Measurements from ENCODE around the gene SLC1A2. TPM values are rescaled to one million over a fixed set of nuclear protein-coding genes. Genes with fewer than 3 reads are reported as not detected.

The SLC1A2 gene
- total and polyA plus RNA-seq, 11 donors, result 0.80 to 23.5 (median 5.2) TPM

- ATAC-seq (peak in 1 of 4 donors; percentile 61), DNase-seq (no peak)
- Histone ChIP-seq H3K9me3 (no peaks in the 10 kb centered on the region), H3K36me3 (no peaks in the 10 kb centered on the region), H3K27ac (no peak overlapping the region), H3K4me1 (no peaks in the 10 kb centered on the region), H3K27me3 (peaks cover 0 to 9% (median 0%) of the 10 kb centered on the region in 9 donors), H3K4me3 (no peak overlapping the region)
- intact Hi-C loops (cut with DNase I), result no loop called here
- 39 to 57% (median 42%) methylated on average over 6 to 7 of the region's 7 CpGs for WGBS, 4 donors
- no peak for TF ChIP-seq POLR2A (IDR thresholded peaks at IDR 0.05)
- TF ChIP-seq CTCF (IDR thresholded peaks at IDR 0.05), result peak in 10 of 12 donors; percentile 17 to 54 (median 39)
Observed at GRCh38 chr11:35404388-35404775, 15.0 kb downstream of the SLC1A2 start.

- peaks cover 0 to 8% (median 0%) of the 10 kb centered on the region in 9 donors for H3K27me3 ChIP-seq
- ATAC-seq (no peak), DNase-seq (no peak)
- no peaks in the 10 kb centered on the region for H3K9me3 ChIP-seq
- H3K36me3 ChIP-seq, result no peaks in the 10 kb centered on the region
- intact Hi-C loops (cut with DNase I), result no loop called here
- TF ChIP-seq POLR2A (IDR thresholded peaks at IDR 0.05) (no peak), CTCF (IDR thresholded peaks at IDR 0.05) (no peak)
- no peak overlapping the region for H3K4me3 ChIP-seq
- no peak overlapping the region for H3K27ac ChIP-seq
- no peaks in the 10 kb centered on the region for H3K4me1 ChIP-seq
- WGBS, 4 donors, result 71 to 87% (median 80%) methylated on average over 7 of the region's 7 CpGs
Observed at GRCh38 chr11:35403765-35404387, 15.5 kb downstream of the SLC1A2 start.

GRCh38 chr11:35402751-35403660, 16.4 kb downstream of the SLC1A2 start:
- no peak overlapping the region for H3K27ac ChIP-seq
- no peaks in the 10 kb centered on the region for H3K9me3 ChIP-seq
- intact Hi-C loops (cut with DNase I), result no loop called here
- H3K27me3 ChIP-seq, result peaks cover 0 to 6% (median 0%) of the 10 kb centered on the region in 9 donors
- no peak for DNase-seq
- ATAC-seq, result no peak
- 84 to 93% (median 85%) methylated on average over 9 of the region's 9 CpGs for WGBS, 4 donors
- H3K4me1 ChIP-seq, result no peaks in the 10 kb centered on the region
- H3K36me3 ChIP-seq, result no peaks in the 10 kb centered on the region
- H3K4me3 ChIP-seq, result no peak overlapping the region
- TF ChIP-seq CTCF (IDR thresholded peaks at IDR 0.05), result no peak
- TF ChIP-seq POLR2A (IDR thresholded peaks at IDR 0.05), result no peak

GRCh38 chr11:35398881-35399280, 20.5 kb downstream of the SLC1A2 start:
- ATAC-seq (no peak), DNase-seq (no peak)
- intact Hi-C loops (cut with DNase I), result no loop called here
- no peaks in the 10 kb centered on the region for H3K36me3 ChIP-seq
- no peaks in the 10 kb centered on the region for H3K27me3 ChIP-seq
- no peak for TF ChIP-seq CTCF (IDR thresholded peaks at IDR 0.05)
- TF ChIP-seq POLR2A (IDR thresholded peaks at IDR 0.05), result no peak
- WGBS, 4 donors, result 35 to 52% (median 48%) methylated on average over 1 of the region's 1 CpG
- no peak overlapping the region for H3K4me3 ChIP-seq
- no peaks in the 10 kb centered on the region for H3K4me1 ChIP-seq
- no peak overlapping the region for H3K27ac ChIP-seq
- H3K9me3 ChIP-seq, result no peaks in the 10 kb centered on the region

All from heart left ventricle (tissue), 16 donors.